CD4-positive, alpha-beta T cell treated with Interleukin-17A for 4 hours (primary cell): ENCODE results near the gene OTOP2.
"Not testable (repeated sequence)": the region's sequence is repeated elsewhere in the genome, so short reads cannot be mapped to it uniquely, and the experiment has no call there.

ENCODE experiments used
- DNase-seq: peaks from one replicate; pipeline ENCODE4 v3.0.0-alpha.2; 2020; ENCODE audit warnings: mixed read lengths

OTOP2 gene

GRCh38 chr17:74901353-74902135, 22.5 kb upstream of the OTOP2 start:
- no peak for DNase-seq

DNA sequence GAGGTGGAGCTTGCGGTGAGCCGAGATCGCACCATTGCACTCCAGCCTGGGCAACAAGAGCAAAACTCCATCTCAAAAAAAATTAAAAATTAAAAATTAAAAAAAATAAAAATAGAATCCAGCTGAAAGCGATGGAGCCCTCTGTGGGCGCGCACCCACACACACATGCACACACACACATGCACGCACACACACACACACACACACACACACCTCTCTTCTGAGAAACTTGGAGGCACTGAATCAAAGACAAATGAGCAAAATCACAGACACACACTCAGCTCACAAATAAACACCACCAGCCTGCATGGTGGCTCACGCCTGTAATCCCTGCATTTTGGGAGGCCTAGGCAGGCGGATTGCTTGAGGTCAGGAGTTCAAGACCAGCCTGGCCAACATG, 21.0 kb upstream of the OTOP2 start:
- DNase-seq = no peak

DNA sequence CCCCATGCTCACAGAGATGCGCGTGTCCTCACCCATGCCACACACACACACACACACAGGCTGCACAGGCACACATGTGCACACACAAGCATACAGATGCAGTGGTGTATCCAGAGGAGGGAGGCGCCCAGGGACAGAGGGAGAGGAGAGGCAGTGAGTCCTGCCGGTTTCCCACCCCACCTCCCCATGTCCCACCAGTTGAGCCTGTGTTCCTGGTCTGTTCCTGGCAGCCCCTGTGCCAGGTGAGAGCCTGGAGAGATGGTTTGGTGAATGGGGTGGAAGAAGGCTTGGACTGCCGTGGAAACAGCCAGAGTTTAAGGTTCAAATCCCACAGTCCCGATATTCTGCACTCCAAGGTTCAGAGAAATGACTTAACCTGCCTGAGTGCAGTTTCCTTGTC, 20.4 kb upstream of the OTOP2 start:
- DNase-seq = no peak

DNA sequence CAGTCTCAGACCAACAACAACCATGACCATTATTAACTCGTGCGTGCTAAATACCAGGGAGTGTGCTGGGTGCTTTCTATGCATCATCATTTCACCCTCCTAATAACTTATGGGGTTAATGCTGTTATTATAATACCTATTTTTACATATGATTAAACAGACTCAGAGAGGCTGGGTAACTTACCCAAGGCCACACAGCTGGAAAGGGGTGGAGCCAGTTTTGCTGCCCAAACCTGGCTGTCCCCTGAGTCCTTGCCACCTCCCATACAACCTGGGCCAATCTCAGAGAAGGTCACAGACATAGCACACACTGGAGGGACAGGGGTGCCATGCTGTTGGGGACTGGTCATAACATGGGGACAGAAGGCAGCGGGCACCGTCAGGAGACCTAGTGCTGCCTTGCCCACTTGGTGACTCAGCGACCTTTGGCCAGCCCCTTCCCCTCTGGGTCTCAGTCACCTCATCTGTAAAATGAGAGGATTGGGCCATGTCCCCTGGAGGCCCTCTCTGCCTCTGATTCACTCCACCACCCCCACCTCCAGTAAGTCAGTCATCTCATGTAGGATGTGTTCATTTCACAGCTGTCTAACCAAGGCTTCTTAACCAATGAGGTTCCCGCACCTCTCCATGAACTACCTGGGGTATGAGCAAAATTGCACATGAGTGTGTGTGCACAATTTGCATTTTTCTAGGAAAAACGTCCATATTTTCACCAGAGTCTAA, 19.2 kb upstream of the OTOP2 start:
- no peak for DNase-seq

DNA sequence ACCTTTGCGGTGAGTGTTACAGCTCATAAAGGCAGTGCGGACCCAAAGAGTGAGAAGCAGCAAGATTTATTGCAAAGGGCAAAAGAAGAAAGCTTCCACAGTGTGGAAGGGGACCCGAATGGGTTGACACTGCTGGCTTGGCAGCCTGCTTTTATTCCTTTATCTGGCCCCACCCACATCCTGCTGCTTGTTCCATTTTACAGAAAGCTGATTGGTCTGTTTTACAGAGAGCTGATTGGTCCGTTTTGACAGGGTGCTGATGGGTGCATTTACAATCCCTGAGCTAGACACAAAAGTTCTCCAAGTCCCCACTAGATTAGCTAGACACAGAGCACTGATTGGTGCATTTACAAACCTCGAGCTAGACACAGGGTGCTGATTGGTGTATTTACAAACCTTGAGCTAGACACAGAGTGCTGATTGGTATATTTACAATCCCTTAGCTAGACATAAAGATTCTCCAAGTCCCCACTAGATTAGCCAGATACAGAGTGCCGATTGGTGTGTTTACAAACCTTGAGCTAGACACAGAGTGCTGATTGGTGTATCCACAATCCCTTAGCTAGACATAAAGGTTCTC, 17.8 kb upstream of the OTOP2 start:
- not testable (repeated sequence) for DNase-seq

- DNase-seq = no peak
Observed at GRCh38 chr17:74907012-74907411, 17.1 kb upstream of the OTOP2 start.

DNA sequence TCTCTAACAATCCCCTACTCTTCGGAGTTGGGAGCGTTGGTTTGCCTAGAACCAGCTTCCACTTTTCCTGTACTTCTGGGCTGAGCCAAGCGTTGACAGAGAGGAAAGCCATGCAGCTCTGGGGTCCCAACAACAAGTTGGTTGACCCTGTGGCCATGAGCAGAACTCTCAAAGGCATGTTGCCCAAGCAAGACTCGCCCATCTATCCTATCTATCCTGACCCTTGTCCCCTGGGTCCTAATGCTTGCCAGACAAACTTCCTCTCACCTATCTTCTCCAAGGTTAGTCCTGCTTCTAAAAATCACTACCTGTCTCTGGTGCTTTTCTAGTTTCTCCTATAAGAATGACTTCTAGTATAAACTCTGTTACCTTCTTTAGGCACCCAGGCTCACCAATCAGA, 15.0 kb upstream of the OTOP2 start:
- not testable (repeated sequence) for DNase-seq

- DNase-seq = not testable (repeated sequence)
Observed at GRCh38 chr17:74911423-74911822, 12.7 kb upstream of the OTOP2 start.

DNA sequence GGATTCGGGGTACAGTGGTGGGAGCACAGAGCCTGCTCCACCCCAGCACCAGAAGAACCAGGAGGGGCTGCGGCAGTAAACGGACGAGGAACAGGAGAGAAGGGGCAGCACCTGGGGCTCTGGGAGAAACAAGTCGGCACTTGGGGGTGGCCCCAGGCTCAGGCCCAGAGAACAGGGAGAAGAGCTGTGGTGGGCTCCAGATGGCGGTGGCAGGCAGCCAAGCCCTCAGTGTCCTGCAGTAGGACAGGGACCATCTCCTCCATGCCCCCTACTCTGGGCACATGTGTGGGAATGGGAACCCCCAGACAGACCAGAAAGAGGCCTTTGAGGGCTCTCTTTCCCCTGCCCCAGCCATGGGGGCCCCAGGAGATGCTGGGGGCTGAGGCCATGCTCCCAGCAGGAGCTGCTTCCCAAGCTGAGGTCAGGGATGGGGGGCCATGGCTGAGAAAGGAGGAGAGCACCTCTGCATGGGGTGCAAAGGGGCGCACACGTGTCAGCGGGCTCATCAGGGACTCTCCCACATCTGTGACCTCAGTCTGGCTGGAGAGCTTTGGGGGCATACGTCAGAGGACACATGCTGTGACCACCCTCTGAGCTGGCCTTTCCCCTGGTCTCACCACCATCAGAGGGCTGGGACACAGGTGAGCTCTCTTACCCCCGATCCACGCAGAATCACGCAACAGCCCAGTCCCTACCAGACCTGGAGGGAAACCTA, 7.8 kb upstream of the OTOP2 start:
- no peak for DNase-seq

- DNase-seq = no peak
Observed at GRCh38 chr17:74916851-74917199, 7.2 kb upstream of the OTOP2 start.

DNA sequence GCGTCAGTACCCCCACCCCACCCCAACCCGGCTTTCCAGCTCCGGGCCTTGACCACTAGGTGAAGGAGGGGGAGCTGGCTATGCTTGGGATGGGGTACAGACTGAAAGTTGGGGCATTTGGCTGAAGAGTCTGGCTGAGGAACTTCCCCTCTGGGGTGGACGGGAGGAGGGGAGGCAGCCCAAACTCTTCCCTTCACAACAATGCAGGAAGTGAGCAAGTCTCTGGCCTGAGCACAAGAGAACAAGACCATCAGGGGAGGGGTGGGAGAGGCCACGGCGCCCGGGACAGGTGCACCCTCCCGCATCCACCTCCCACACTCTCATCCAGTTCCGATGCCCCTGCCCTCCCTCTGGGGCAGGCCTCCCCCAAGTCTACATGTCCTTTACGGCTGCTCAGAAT, 6.6 kb upstream of the OTOP2 start:
- DNase-seq = no peak

- DNase-seq = no peak
Observed at GRCh38 chr17:74918906-74919305, 5.2 kb upstream of the OTOP2 start.

- DNase-seq = no peak
Observed at GRCh38 chr17:74919440-74920305, 4.4 kb upstream of the OTOP2 start.

- no peak for DNase-seq
Observed at GRCh38 chr17:74920306-74920620, 3.8 kb upstream of the OTOP2 start.

- DNase-seq = no peak
Observed at GRCh38 chr17:74920642-74921025, 3.4 kb upstream of the OTOP2 start.

DNA sequence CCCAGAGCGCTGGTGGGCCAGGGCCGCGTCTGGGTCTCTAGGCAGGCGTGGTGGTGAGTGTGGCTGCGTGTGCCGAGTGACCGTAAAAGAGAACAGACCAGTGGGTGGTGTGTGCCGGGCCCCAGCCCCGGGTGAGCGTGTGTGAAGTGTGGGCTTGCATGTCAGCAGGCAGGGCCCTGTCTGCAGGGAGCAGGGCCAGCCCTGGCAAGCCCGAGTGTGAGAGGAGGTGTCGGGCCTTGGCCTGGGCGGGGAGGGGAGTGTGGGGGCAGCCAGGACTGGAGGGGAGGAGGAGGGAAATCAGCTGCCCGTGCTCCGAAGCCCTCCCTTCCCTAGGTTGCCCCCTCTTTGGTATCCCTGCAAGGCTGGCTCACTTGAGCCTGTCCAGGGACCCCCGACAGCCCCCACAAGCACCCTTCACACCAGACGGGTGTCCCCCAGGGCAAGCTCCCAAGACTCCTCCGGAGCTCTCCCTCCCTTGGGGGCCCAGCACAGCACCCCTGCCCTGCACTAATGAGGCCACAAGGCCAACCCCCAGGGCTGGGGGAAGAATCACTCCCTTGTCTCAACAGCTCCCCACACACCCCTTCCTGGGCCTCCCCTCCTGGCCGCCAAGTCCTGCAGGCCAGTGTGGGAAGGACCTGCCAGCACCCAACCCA, 2.9 kb upstream of the OTOP2 start:
- DNase-seq = no peak

DNA sequence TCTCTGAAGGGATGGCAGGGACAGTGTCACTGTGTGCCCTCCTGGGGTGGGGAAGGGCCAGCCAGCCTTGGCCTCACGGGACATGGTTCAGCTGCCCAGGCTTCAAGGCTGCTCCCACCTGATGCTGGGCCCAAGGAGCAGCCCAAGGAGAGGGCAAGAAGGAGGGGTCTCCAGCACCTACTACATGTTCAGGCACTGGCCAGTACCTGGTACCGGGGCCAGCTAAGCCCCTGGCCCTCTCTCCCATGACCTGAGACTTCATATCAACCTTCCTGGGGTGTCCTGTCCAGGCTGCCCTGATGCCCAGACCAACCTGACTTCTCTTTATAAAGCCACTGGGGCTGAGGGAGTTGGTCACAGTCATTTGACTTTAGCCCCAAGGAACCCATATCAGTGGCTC, 2.3 kb upstream of the OTOP2 start:
- no peak for DNase-seq

GRCh38 chr17:74922172-74922571, 1.9 kb upstream of the OTOP2 start:
- DNase-seq = no peak

GRCh38 chr17:74922694-74923537, 1.2 kb upstream of the OTOP2 start, which contains the start of gene USH1G:
Gene USH1G, minus strand, starts transcription at chr17:74923255. Its CDS starts 182 bp downstream, at chr17:74923073.
- peak; percentile 44 for DNase-seq

DNA sequence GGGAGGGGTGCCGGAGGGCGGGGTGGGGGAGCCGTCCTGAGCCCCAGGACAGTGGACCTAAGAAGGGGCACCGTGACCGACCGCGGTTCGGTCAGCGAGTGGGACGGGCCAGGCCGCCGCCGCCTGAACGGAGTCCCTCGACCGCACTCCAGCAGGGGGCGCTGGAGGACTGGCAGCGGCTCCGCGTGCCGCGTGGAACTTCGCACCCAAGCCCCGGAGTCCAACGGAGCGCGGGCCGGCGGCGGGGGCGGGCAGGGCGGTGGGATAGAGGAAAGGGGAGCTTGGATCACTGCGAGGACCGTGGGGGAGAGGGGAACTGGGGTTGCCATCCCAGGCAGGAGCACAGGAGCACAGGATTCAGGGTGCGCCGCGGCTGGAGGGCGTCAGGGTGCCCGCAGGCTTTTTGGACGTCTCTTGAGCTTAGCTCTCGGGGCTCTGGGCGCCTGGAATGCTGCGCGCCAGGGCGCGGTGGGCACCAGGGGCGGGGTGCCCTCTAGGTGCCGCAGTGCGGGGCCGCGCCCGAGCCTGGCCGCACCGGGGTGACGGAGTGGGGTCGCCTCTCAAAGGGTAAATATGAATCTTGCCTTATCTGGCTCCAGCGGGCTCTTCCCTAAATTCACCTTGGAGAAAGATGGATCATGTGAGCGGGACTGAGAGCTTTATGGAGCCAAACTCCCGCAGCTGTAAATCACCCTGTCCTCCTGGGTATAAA, 379 bp upstream of the OTOP2 start:
- peak; percentile 83 for DNase-seq
